ENCODE data around the gene KISS1R. TPM values are rescaled to one million over a fixed set of nuclear protein-coding genes. Genes with fewer than 3 reads are reported as not detected.
"Not testable (repeated sequence)": the region's sequence is repeated elsewhere in the genome, so short reads cannot be mapped to it uniquely, and the experiment has no call there.

KISS1R gene
- total RNA-seq, 2 experiments from 2014 or later, result 0.55 to 1.1 TPM

- peaks cover 8% of the 10 kb centered on the region for H3K4me1 Mint-ChIP-seq (ENCODE audit: low read depth)
- no peaks in the 10 kb centered on the region for H3K36me3 Mint-ChIP-seq (ENCODE audit: low read depth)
- POLR2A ChIA-PET, result no interaction called here
- CTCF ChIA-PET, result no interaction called here
- no peaks in the 10 kb centered on the region for H3K27me3 Mint-ChIP-seq (ENCODE audit: low read depth)
- H3K9me3 Mint-ChIP-seq (ENCODE audit: insufficient read depth), result no peaks in the 10 kb centered on the region
- no peak overlapping the region for H3K27ac Mint-ChIP-seq
- DNase-seq (no peak), ATAC-seq (no peak)
- H3K4me3 Mint-ChIP-seq, result no peak overlapping the region
These were observed 37.8 kb downstream of the KISS1R start for GRCh38 chr19:954672-955494.

- no peak for ATAC-seq
These were observed 39.0 kb downstream of the KISS1R start for GRCh38 chr19:955803-956765.

GRCh38 chr19:956766-957440 lies 39.8 kb downstream of the KISS1R start:
- ATAC-seq, result no peak
- POLR2A ChIA-PET, result interaction anchor here (0.6 kb wide), 1 partner anchor 549 kb away, joined by 4 read pairs; no protein-coding TSS in a partner anchor
- Mint-ChIP-seq H3K4me3 (no peak overlapping the region), H3K36me3 (ENCODE audit: low read depth) (no peaks in the 10 kb centered on the region), H3K4me1 (ENCODE audit: low read depth) (peaks cover 8% of the 10 kb centered on the region), H3K9me3 (ENCODE audit: insufficient read depth) (no peaks in the 10 kb centered on the region), H3K27me3 (ENCODE audit: low read depth) (no peaks in the 10 kb centered on the region), H3K27ac (no peak overlapping the region)
- CTCF ChIA-PET, result no interaction called here
- DNase-seq, result no peak

More at GRCh38 chr19:955803-956765, 39.0 kb downstream of the KISS1R start:
- no peak for DNase-seq
- Mint-ChIP-seq H3K4me3 (no peak overlapping the region), H3K4me1 (ENCODE audit: low read depth) (peaks cover 8% of the 10 kb centered on the region), H3K27ac (no peak overlapping the region), H3K36me3 (ENCODE audit: low read depth) (no peaks in the 10 kb centered on the region), H3K27me3 (ENCODE audit: low read depth) (no peaks in the 10 kb centered on the region), H3K9me3 (ENCODE audit: insufficient read depth) (no peaks in the 10 kb centered on the region)
- CTCF ChIA-PET, result no interaction called here
- POLR2A ChIA-PET, result no interaction called here

- H3K9me3 Mint-ChIP-seq (ENCODE audit: insufficient read depth); H3K4me3 Mint-ChIP-seq; CTCF ChIA-PET; DNase-seq; H3K36me3 Mint-ChIP-seq (ENCODE audit: low read depth); ATAC-seq; H3K27ac Mint-ChIP-seq; H3K27me3 Mint-ChIP-seq (ENCODE audit: low read depth): not testable (repeated sequence)
- H3K4me1 Mint-ChIP-seq (ENCODE audit: low read depth), result peaks cover 10% of the 10 kb centered on the region
- POLR2A ChIA-PET, result interaction anchor here (0.6 kb wide), 1 partner anchor 548 kb away, joined by 4 read pairs; no protein-coding TSS in a partner anchor
These were observed 40.4 kb downstream of the KISS1R start for GRCh38 chr19:957578-957977.

GRCh38 chr19:958967-959855 lies 42.1 kb downstream of the KISS1R start:
- peaks cover 2% of the 10 kb centered on the region for H3K36me3 Mint-ChIP-seq (ENCODE audit: low read depth)
- H3K4me3 Mint-ChIP-seq, result no peak overlapping the region
- peaks cover 4% of the 10 kb centered on the region for H3K4me1 Mint-ChIP-seq (ENCODE audit: low read depth)
- DNase-seq (no peak), ATAC-seq (no peak)
- no peak overlapping the region for H3K27ac Mint-ChIP-seq
- ChIA-PET POLR2A (no interaction called here), CTCF (no interaction called here)
- H3K9me3 Mint-ChIP-seq (ENCODE audit: insufficient read depth), result no peaks in the 10 kb centered on the region
- H3K27me3 Mint-ChIP-seq (ENCODE audit: low read depth), result no peaks in the 10 kb centered on the region

- Mint-ChIP-seq H3K4me1 (ENCODE audit: low read depth) (peaks cover 4% of the 10 kb centered on the region), H3K4me3 (no peak overlapping the region), H3K9me3 (ENCODE audit: insufficient read depth) (no peaks in the 10 kb centered on the region), H3K36me3 (ENCODE audit: low read depth) (peaks cover 9% of the 10 kb centered on the region), H3K27me3 (ENCODE audit: low read depth) (no peaks in the 10 kb centered on the region), H3K27ac (no peak overlapping the region)
- DNase-seq, result no peak
- POLR2A ChIA-PET, result no interaction called here
- CTCF ChIA-PET, result no interaction called here
- no peak for ATAC-seq
These were observed 42.9 kb downstream of the KISS1R start for GRCh38 chr19:960020-960419.

GRCh38 chr19:960601-960938 lies 43.4 kb downstream of the KISS1R start:
- ATAC-seq (no peak), DNase-seq (no peak)
- Mint-ChIP-seq H3K36me3 (ENCODE audit: low read depth) (peaks cover 14% of the 10 kb centered on the region), H3K4me3 (no peak overlapping the region), H3K27me3 (ENCODE audit: low read depth) (no peaks in the 10 kb centered on the region), H3K4me1 (ENCODE audit: low read depth) (peaks cover 8% of the 10 kb centered on the region), H3K27ac (no peak overlapping the region), H3K9me3 (ENCODE audit: insufficient read depth) (no peaks in the 10 kb centered on the region)
- CTCF ChIA-PET, result no interaction called here
- POLR2A ChIA-PET, result no interaction called here

GRCh38 chr19:961866-962620 lies 44.9 kb downstream of the KISS1R start:
- Mint-ChIP-seq H3K4me1 (ENCODE audit: low read depth) (peaks cover 8% of the 10 kb centered on the region), H3K27ac (peak overlapping the region; percentile 25), H3K9me3 (ENCODE audit: insufficient read depth) (no peaks in the 10 kb centered on the region), H3K36me3 (ENCODE audit: low read depth) (peaks cover 20% of the 10 kb centered on the region), H3K4me3 (no peak overlapping the region), H3K27me3 (ENCODE audit: low read depth) (no peaks in the 10 kb centered on the region)
- ATAC-seq, result no peak
- no peak for DNase-seq
- ChIA-PET CTCF (no interaction called here), POLR2A (interaction anchor here (0.8 kb wide), 1 partner anchor 30 kb away, joined by 4 read pairs; no protein-coding TSS in a partner anchor)

GRCh38 chr19:962683-963400 lies 45.7 kb downstream of the KISS1R start:
- Mint-ChIP-seq H3K27ac (no peak overlapping the region), H3K4me3 (no peak overlapping the region), H3K9me3 (ENCODE audit: insufficient read depth) (no peaks in the 10 kb centered on the region), H3K36me3 (ENCODE audit: low read depth) (peaks cover 24% of the 10 kb centered on the region), H3K27me3 (ENCODE audit: low read depth) (no peaks in the 10 kb centered on the region), H3K4me1 (ENCODE audit: low read depth) (peaks cover 8% of the 10 kb centered on the region)
- ChIA-PET POLR2A (no interaction called here), CTCF (no interaction called here)
- ATAC-seq, result no peak
- no peak for DNase-seq

GRCh38 chr19:963486-963951 lies 46.4 kb downstream of the KISS1R start:
- H3K9me3 Mint-ChIP-seq (ENCODE audit: insufficient read depth), result no peaks in the 10 kb centered on the region
- CTCF ChIA-PET, result no interaction called here
- no peaks in the 10 kb centered on the region for H3K27me3 Mint-ChIP-seq (ENCODE audit: low read depth)
- POLR2A ChIA-PET, result no interaction called here
- peaks cover 27% of the 10 kb centered on the region for H3K36me3 Mint-ChIP-seq (ENCODE audit: low read depth)
- ATAC-seq (no peak), DNase-seq (no peak)
- H3K4me1 Mint-ChIP-seq (ENCODE audit: low read depth), result peaks cover 8% of the 10 kb centered on the region
- no peak overlapping the region for H3K4me3 Mint-ChIP-seq
- no peak overlapping the region for H3K27ac Mint-ChIP-seq

Measured in activated CD8-positive, alpha-beta T cell treated with anti-CD3 and anti-CD28 coated beads, Interleukin-2, amount 10 ng/mL, durations not matched to agents 7 days and 5 days (primary cell).